AG08395 (cell line): ENCODE results near the gene FOXJ3.

Experiments used
- DNase-seq: peaks from one replicate; pipeline ENCODE4 v3.0.0; 2012; ENCODE audit warnings: mixed read lengths, low spot score

FOXJ3 gene

DNA sequence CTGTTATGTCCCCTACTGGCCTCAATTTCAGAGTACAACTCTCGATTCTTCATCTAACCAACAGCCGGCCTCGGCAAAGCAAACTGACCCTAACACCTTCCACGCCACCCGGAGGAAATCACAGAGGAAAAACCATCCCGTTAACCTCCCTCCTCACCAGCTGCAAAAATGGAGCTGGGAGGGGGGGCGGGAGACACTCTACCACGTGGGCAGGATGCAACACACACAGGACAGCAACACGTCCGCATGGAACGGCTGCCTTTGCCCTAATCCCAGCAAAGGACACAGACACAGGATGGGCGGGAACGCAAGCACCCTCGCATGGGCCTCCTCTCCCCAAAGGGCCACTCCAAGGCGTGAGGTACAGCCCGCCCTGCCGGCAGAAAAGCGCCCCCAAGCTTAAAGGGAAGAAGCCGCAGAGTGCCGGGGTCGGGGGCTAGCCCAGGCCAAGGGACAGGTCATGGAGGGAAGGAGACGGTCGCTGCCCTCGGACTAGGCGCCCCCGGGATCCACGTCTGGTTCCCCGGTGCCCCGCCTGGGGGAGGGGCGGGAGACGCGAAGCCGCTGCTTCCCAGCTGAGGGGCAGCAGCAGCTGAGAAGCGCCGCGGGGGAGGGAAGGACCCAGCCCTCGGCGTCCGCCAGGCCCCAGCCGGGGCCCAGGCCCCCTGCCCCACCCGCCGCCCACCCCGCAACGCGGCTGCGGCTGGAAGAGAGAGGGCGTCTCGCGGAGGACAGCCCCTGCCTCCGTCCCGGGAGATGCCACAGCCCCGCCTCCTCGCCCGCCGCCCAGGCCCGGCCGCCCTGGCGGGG lies 590 bp downstream of the FOXJ3 start:
- peak; percentile 67 for DNase-seq

- no peak for DNase-seq
Measured at GRCh38 chr1:42333662-42334239, 1.3 kb downstream of the FOXJ3 start.

DNA sequence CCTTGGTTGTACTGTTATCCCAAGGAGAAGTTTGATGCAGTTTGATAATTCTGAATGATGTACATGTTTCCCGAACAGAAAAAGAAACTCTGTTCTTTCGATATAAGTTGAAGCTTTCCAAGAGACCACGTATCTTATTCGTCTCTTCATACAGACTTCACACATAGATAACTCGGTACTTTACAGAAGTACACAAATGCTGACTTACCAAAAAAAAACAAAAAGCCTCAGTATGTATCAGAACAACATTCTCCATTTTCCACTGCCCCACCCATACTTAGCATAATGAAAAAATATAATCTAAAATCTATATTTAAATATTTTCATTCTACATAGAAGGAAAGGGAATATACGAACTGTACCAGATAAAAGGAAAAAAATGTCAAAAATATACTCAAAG lies 2.2 kb downstream of the FOXJ3 start:
- DNase-seq = no peak

- no peak for DNase-seq
Measured at GRCh38 chr1:42330215-42330614, 4.8 kb downstream of the FOXJ3 start.

- no peak for DNase-seq
Measured at GRCh38 chr1:42328916-42329496, 6.0 kb downstream of the FOXJ3 start.

DNA sequence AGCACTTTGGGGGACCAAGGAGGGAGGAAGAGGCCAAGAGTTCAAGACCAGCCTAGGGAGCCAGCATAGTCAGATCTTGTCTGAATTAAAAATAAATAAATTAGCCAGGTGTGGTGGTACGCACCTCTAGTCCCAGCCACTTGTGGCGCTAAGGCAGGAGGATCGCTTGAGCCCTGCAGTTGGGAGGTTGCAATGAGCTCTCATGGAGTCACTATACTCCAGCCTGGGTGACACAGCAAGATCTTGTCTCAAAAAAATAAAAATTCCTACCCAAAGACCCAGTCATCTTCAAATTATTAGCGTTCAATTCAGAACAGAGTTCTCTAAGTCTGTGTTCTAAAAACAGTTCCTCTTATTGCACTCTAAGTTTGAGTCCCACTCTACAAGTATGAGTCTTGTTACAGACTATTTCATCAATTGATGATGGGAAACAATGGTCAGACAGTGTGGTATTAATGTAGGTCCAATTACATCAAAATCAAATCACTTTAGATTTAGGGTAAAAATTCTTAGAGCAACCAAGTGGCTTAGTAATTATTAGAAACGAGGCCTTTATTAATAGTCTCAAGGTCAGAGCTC lies 6.9 kb downstream of the FOXJ3 start:
- no peak for DNase-seq

- DNase-seq = no peak
Measured at GRCh38 chr1:42325014-42325402, 10.0 kb downstream of the FOXJ3 start.

GRCh38 chr1:42324398-42325013 lies 10.5 kb downstream of the FOXJ3 start:
- DNase-seq = no peak

GRCh38 chr1:42323551-42323950 lies 11.5 kb downstream of the FOXJ3 start:
- no peak for DNase-seq

DNA sequence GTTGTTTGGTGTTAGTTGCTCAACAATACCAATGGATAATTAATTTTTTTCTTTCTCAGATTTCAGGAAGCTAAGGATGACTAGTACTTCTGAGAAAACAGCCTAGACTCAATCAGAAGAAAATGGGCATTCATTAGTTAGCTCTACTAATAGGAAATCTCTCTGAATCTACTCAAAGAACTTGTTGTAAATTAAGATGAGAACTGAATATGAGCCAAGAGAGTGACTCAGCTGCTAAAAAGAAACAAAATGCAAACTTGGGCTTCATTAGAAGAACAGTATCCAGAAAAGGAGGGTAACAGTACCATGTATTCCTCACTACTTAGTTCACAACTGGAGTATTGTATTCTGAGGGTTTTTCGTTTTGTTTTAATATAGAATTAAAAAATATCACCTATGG lies 12.5 kb downstream of the FOXJ3 start:
- peak; percentile 28 for DNase-seq

- no peak for DNase-seq
Measured at GRCh38 chr1:42321731-42322130, 13.3 kb downstream of the FOXJ3 start.

DNA sequence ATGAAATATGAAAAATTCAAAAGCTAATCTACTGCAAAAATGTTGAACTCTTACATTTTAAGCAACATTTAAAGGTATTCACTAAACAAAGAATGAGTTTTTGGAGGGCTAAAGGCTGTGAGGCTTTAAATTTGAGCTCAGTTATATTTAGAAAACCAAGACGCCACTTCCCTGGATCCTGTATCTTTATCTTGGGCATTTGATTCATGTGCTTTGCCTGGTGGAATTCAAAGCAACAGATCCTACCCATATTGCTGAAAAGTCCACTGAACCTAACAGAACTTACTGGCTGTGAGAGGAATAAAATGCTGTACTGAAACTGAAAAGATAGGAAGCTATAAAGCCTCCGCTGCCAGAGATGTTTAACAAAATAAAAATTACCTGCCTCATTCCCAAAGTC lies 14.3 kb downstream of the FOXJ3 start:
- no peak for DNase-seq

GRCh38 chr1:42319871-42320484 lies 15.1 kb downstream of the FOXJ3 start:
- no peak for DNase-seq

- DNase-seq = peak; percentile 62
Measured at GRCh38 chr1:42319128-42319851, 15.7 kb downstream of the FOXJ3 start.

- DNase-seq = no peak
Measured at GRCh38 chr1:42318601-42319000, 16.4 kb downstream of the FOXJ3 start.

DNA sequence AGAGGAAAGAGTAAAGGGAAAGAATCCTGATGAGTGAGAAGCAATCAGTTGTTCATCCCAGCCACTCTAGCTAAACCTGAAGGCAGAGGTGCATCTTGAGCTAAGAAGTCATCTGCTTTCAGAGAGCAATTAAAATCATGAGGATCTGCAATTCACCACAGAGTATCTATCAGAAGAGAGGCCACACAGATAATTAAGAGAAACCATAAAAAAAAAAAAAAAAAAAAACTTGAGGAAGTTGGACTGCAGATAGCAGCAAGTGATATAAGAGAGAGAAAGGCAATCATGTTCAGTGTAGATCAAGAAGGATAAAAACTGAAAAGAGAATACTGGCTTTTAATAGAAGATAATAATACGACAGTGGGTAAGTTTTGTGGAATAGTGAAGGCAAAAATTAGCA lies 17.7 kb downstream of the FOXJ3 start:
- no peak for DNase-seq

DNA sequence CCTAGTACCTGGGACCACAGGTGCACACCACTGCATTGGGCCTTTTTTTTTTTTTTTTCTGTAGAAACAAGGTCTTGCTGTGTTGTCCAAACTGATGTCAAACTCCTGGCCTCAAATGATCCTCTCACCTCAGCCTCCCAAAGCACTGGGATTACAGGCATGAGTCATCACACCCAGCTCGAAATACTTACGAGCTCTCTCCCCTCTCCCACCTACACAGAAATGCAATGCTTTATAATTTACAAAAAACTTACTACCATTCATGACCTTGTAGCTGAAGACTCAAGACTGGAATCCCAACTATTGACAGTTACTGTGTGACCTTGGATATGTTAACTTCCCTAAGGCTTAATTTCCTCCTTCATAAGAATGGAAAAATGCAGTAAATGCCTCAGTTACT lies 18.7 kb downstream of the FOXJ3 start:
- no peak for DNase-seq

DNA sequence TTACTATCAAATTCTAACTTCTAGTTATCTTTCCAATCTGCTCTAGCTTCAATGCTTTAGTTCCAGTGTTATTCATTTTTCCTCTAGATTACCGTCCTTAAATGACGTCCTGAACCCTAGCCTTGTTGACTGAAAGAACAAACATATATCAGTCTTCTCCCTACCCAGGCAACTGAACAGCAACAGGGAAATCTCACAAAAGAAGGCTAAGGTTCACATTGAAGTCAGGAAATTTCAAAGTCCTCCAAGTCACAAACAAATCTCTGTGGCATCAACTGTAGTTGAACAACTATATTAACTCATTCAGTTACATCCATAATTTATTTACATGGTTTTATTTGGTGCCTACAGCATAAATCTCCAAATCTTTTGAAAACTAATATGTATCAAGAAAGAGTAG lies 19.5 kb downstream of the FOXJ3 start:
- no peak for DNase-seq

GRCh38 chr1:42313970-42314369 lies 21.1 kb downstream of the FOXJ3 start:
- no peak for DNase-seq

DNA sequence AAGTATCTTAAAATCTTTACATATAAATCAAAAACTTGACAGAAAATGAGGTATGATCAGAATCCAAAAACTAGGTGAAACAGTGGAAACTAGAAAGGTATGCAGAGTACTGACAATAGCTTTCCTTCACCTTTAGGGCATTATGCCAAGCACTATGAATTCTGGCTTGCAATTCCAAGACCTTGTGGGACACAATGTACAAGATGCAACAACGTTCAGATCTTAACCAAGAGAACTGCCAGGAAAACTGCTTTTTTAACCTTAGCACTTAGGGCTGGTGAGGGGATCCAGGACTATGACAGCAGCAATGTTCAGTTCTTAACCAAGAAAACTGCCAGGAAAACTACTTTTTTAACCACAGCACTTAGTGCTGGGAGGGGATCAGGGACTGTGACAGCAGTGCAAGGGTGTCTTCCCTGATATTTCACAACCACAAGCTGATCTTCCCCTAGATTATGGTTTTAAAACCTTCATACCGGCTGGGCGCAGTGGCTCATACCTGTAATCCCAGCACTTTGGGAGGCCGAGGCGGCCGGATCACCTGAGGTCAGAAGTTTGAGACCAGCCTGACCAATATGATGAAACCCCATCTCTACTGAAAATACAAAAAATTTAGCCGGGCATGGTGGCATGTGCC lies 22.3 kb downstream of the FOXJ3 start:
- no peak for DNase-seq

DNA sequence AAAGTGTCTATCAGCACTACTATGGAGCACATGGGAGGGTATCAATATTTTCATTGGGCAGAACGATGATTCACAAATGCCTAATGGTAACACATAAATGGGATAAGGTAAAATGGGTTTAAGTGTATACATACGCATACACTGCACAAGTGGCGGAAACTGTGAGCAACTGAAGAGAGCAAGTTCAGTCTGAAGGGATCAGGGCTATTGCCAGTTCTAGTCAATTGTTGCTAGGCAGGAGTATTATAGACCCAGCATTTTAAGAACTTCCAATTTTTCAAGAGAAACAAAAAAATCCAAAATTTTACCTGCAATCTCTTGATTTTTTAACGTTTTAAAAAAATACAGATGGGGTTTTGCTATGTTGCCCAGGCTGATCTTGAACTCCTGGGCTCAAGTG lies 23.1 kb downstream of the FOXJ3 start:
- no peak for DNase-seq
